Fibroblast of peridontal ligament (primary cell): Measurements from ENCODE around the gene NFATC2.
A peak's percentile ranks its signal among the peaks of the same experiment; 100 is the strongest.

Source experiments
- DNase-seq: peaks from one replicate; pipeline ENCODE4 v3.0.0-alpha.2; 2010; ENCODE audit errors: extremely low read depth

NFATC2 gene

GRCh38 chr20:51396365-51396909 is 146.1 kb downstream of the NFATC2 start:
- no peak for DNase-seq

- no peak for DNase-seq
Measured at GRCh38 chr20:51394706-51395105, 147.8 kb downstream of the NFATC2 start.

GRCh38 chr20:51393571-51393970 is 148.9 kb downstream of the NFATC2 start:
- no peak for DNase-seq

DNA sequence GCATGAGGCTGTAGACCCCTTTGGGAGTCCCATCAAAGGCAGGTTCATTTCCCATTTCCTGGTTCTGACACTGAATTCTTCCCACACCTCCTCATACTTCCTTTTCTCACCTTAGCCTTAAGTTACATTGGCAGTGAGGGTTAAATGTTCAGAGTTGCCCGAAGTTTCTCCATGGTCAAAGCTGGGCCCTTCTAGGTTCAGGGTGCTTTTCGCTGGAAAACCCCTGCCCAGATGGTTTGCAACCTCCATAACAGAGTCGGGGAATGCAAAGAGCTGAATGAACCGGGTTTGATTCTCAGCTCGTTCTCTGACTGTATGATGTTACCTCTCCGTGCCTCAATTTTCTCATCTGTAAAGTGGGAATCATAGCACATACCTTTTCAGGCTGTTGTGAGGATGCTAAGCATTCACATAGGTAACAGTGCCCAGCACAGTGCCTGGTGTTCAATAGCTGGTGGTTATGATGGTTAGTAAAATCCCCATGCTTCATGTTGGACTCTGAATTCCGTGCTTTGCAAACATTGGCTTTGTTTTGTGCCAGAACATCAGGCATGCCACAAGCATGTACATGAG is 149.8 kb downstream of the NFATC2 start:
- no peak for DNase-seq

- DNase-seq: no peak
Measured at GRCh38 chr20:51391926-51392325, 150.6 kb downstream of the NFATC2 start.

DNA sequence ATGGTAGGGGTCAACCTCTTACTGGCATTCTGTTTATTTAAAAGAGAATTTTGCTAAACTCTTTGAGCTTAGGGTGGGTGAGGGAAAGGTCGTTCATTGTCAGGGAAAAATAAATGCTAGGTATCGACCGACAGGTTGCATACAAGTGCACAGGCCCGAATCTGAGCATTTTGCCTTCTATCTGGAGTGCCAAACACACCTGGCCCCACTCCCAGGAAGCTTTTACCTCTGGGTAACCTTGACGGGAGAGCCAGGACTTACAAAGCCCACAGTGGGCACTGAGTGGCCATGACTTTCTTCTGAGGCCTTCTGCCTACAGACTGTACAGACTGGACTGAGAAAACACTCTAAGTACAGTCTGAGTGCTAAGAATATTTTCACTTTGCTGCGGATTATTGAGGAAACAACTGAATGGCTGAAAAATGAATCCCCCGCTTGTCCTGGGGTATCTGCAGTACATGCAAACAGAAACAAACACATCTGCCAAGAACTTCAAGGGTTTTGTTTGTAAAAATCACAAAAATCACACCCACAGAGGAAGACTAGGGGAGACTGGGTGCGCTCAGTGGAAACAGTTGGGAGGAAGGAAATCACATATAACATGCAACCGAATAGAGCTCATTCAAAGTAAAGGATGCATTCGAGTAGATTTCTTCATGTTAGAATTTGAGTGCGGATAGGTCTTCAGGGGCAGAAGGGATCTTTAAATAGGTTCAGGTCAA is 152.8 kb downstream of the NFATC2 start:
- DNase-seq: no peak

DNA sequence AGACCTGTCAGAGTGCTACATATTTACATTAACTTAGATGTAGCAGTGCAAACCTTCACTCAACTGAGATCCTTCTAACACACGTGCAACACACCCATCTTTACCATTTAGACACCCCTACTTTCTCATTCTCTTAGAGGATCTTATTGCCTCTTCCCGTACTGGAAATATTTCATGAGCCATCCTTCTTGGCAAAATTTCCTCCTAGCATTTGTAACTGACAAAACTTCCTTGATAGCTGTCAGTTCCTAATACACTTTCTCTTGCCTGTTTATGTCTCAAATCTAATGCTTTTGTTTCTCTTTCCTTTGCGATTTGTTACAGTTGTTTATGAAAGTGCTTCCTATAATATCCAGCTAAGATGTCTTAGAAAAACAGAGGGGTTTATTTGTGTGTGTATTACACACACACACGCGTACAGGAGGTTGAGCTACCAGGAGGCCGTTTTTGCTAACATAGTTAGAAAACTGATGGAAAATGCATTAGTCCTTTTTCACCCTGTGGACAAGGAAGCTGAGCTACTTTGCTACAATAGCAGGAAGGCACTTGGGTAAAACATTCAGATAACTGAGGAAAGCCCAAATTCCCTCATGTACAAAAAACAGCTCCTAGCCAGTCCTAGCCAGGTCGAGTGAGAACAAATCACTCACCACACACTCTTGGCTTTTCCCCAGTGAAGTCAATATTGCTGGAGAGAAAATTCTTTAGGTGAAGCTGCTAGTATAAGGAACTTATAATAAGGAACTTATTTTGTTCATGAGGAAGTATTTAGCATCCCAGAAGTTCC is 153.6 kb downstream of the NFATC2 start:
- DNase-seq: no peak

DNA sequence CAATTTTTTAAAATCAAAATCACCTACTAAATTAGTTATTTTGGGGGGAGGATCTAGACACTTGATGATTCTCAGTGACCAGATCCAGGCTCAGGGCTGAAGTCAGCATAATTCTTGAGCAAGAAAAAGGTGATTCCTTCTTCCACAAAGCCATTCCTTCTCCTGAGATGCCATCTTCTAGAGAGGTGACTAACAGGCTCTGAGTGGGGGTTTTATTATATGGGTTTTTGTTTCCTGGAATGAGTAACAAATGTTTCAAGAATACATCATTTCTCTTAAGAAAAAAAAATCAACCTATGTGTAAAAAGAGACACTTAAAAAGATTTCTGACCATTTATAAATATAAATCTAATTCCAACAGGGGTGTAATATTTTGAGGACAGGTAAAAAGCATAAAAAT is 154.3 kb downstream of the NFATC2 start:
- no peak for DNase-seq

GRCh38 chr20:51387125-51387875 is 155.2 kb downstream of the NFATC2 start:
- DNase-seq: no peak

DNA sequence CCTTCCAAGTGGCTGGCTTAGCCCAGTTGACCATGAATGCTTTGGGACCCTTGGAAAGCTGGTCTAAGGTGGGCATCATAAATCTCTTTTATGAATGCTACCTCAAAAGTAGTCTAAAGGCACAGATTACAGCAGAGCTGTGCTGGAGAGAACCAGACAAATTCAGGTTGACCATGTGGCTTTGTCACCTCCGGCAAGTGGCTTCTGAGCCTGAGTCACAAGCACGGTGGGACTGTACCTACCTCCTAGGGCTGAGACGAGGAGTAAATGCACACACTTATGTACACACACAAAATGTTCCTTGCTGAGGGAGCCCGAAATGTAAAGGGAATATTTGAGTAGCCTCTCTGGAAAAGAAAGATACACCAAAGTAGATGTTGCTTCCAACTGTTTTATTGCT is 155.9 kb downstream of the NFATC2 start:
- no peak for DNase-seq

DNA sequence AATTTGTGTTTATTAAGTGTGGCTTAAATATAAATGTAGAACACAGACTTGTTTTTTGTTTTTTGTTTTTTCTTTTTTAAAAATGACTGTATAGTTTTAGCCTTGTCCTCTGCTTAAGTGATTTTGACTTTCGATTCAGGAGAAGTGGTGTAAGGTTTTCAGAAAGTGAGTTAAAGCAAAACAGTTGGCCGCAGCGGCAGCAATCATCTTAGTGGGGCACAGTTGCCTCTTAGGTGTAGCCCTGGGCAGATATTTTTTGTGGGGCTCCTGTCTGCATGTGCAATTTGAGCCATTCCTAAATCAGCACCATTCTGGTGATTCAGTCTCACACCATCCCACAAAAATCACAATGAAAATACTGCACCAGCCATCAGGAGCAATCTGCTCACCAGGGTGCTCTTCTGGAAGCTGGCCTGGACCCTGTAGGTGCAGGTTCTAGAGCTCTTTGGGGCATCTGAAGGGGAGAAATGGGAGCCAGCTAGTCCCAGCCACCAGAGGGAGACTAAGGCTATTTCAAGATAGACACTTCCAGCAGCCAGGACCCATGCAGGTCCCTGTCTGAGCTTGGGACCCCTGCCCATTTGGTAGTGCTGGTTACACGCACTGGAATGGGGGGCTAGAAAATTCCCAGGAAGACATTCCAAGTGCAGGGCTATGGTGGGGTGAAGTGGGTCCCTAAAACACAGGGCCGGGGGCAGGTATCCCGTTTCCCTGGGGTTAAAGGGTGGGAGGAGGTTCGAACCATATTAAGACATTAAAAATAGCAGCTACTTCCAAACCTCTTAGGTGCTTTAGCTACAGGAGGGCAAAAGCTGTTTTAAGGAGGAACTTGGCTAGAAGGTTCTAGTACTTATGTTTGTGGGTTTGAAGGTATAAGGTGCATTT is 156.6 kb downstream of the NFATC2 start:
- peak; percentile 48 for DNase-seq

GRCh38 chr20:51384875-51385274 is 157.6 kb downstream of the NFATC2 start:
- no peak for DNase-seq

- no peak for DNase-seq
Measured at GRCh38 chr20:51383891-51384510, 158.5 kb downstream of the NFATC2 start.

GRCh38 chr20:51382986-51383821 is 159.3 kb downstream of the NFATC2 start:
- DNase-seq: no peak

DNA sequence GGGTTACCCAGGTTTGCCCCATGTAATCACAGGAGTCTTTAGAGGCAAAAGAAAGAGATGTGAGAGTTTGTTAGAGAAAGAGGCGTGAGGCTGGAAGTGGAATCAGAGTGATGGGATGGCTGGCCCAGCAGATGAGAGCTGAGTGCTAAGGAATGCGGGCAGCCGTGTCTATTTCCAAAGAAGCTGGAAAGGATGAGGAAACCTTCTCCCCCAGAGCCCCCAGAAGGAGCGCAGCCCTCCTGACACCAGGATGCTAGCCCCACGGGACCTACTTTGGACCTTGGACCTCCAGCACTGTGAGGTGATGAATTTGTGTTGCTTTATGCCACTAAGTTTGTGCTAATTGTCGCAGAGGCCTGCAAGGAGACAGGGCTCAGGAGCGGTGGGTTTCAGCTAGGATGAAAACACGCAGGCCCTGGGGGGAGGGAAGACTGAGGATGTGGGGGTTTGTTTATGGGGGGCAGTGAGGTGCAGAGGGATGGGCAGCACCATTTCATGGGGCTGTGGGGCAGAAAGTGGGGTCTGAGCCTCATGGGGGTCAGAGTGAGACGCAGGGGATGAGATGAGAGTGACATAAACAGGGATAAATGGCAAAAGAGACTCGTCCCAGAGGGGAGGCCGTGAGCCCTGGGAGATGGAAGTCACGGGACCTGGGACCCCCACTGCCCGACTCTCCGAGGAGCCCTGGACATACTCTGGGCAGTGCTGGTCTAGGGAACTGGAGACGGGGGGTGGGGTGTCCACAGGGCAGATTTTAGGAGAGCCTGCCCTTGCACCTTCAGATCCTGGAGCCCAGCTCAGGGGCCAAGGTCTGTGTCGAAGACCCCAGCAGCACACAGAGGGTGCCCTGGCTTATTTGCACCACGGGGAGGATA is 160.2 kb downstream of the NFATC2 start:
- no peak for DNase-seq

GRCh38 chr20:51381557-51381956 is 161.0 kb downstream of the NFATC2 start:
- DNase-seq: no peak

- DNase-seq: no peak
Measured at GRCh38 chr20:51380401-51381385, 161.8 kb downstream of the NFATC2 start.
